Astrocyte of the spinal cord (primary cell): Measurements from ENCODE around the gene ZBTB20.

ENCODE experiments used
- DNase-seq: peaks from one replicate; pipeline ENCODE4 v3.0.0; 2011; ENCODE audit warnings: low read depth, low spot score
- H3K4me3 ChIP-seq: 2 replicates; pipeline ENCODE4 v1.5.1; 2011; ENCODE audit warnings: low read depth, mild to moderate bottlenecking, low read length, moderate library complexity
- CTCF ChIP-seq: IDR thresholded peaks from 2 replicates; pipeline ENCODE4 v1.5.1; 2012; ENCODE audit warnings: low read depth, mild to moderate bottlenecking, low read length, inconsistent platforms
- in situ Hi-C: cut with HindIII; loops from 2 replicates; pipeline ENCODE4 v1.10.0; 2017; ENCODE audit warnings: low sequenced_read_pairs

ZBTB20 gene

GRCh38 chr3:114551770-114552526 is 595.1 kb downstream of the ZBTB20 start:
- peak; percentile 72 for DNase-seq
- H3K4me3 ChIP-seq: no peak overlapping the region
- TF ChIP-seq CTCF: no peak
- in situ Hi-C loops: no loop called here

GRCh38 chr3:114550165-114550564 is 596.9 kb downstream of the ZBTB20 start:
- in situ Hi-C loops: no loop called here
- no peak overlapping the region for H3K4me3 ChIP-seq
- DNase-seq: no peak
- no peak for TF ChIP-seq CTCF

- TF ChIP-seq CTCF: no peak
- no peak overlapping the region for H3K4me3 ChIP-seq
- in situ Hi-C loops: no loop called here
- no peak for DNase-seq
These were observed 601.9 kb downstream of the ZBTB20 start for GRCh38 chr3:114545193-114545592.

GRCh38 chr3:114542359-114542758 is 604.7 kb downstream of the ZBTB20 start:
- in situ Hi-C loops: no loop called here
- TF ChIP-seq CTCF: no peak
- no peak overlapping the region for H3K4me3 ChIP-seq
- DNase-seq: no peak

GRCh38 chr3:114539525-114539924 is 607.6 kb downstream of the ZBTB20 start:
- no peak for DNase-seq
- TF ChIP-seq CTCF: no peak

GRCh38 chr3:114538211-114538610 is 608.9 kb downstream of the ZBTB20 start:
- no peak for DNase-seq
- H3K4me3 ChIP-seq: no peak overlapping the region
- in situ Hi-C loops: no loop called here
- TF ChIP-seq CTCF: no peak

More at GRCh38 chr3:114539525-114539924, 607.6 kb downstream of the ZBTB20 start:
- H3K4me3 ChIP-seq: no peak overlapping the region
- in situ Hi-C loops: no loop called here
